Neuronal stem cell (in vitro differentiated cells): Measurements from ENCODE around the gene ZCCHC7.

Source experiments
- DNase-seq: peaks from one replicate; pipeline ENCODE4 v3.0.0-alpha.2; 2013; ENCODE audit warnings: low spot score
- H2AFZ ChIP-seq: one replicate; pipeline ENCODE4 v1.6.1; 2013; ENCODE audit warnings: mild to moderate bottlenecking, low read length, inconsistent platforms
- H2AK5ac ChIP-seq: 2 replicates; pipeline ENCODE4 v1.6.1; 2013; ENCODE audit warnings: low read depth, mild to moderate bottlenecking, inconsistent platforms, low read length, moderate library complexity, mixed read lengths
- H2BK120ac ChIP-seq: 2 replicates; pipeline ENCODE4 v1.6.1; 2013; ENCODE audit warnings: low read depth, mild to moderate bottlenecking, inconsistent platforms, low read length, moderate library complexity, mixed read lengths
- H2BK12ac ChIP-seq: one replicate; pipeline ENCODE4 v1.6.1; 2013; ENCODE audit warnings: low read length, inconsistent platforms
- H2BK15ac ChIP-seq: 2 replicates; pipeline ENCODE4 v1.6.1; 2013; ENCODE audit warnings: mild to moderate bottlenecking, low read length, inconsistent platforms, mixed read lengths
- H2BK5ac ChIP-seq: one replicate; pipeline ENCODE4 v1.6.1; 2013; ENCODE audit warnings: inconsistent platforms, mild to moderate bottlenecking, low read length, moderate library complexity
- H3K14ac ChIP-seq: one replicate; pipeline ENCODE4 v1.6.1; 2013; ENCODE audit warnings: low read length, inconsistent platforms
- H3K18ac ChIP-seq: 2 replicates; pipeline ENCODE4 v1.6.1; 2013; ENCODE audit warnings: low read length, inconsistent platforms
- H3K23ac ChIP-seq: 2 replicates; pipeline ENCODE4 v1.6.1; 2013; ENCODE audit warnings: low read depth, mild to moderate bottlenecking, mixed read lengths, low read length, inconsistent platforms; ENCODE audit not compliant: poor library complexity
- H3K27ac ChIP-seq: replicated peaks from 3 replicates; pipeline ENCODE4 v1.5.1; 2013; ENCODE audit warnings: low read length, inconsistent platforms
- H3K27me3 ChIP-seq, 3 experiments: 2 replicates each; pipeline ENCODE4 v1.6.1; 2013; ENCODE audit warnings: low read length in 3 of 3, mild to moderate bottlenecking in 2 of 3, inconsistent platforms in 1 of 3, low read depth in 1 of 3, mixed read lengths in 1 of 3, moderate library complexity in 1 of 3; ENCODE audit not compliant: control insufficient read depth in 3 of 3, insufficient read depth in 3 of 3
- H3K36me3 ChIP-seq, 2 donors: replicated peaks in 1 of 2; 2 replicates each; pipeline ENCODE4 v1.6.1; 2013; ENCODE audit warnings: low read length in 2 of 2; ENCODE audit not compliant: control insufficient read depth in 2 of 2, insufficient read depth in 2 of 2
- H3K4ac ChIP-seq: 2 replicates; pipeline ENCODE4 v1.6.1; 2013; ENCODE audit warnings: inconsistent platforms, mild to moderate bottlenecking, low read length, moderate library complexity
- H3K4me1 ChIP-seq, 2 donors: 1 replicate in 1 of 2; 2 replicates in 1 of 2; pipeline ENCODE4 v1.6.1; 2013; ENCODE audit warnings: low read length in 2 of 2, low read depth in 1 of 2; ENCODE audit not compliant: control insufficient read depth in 2 of 2, insufficient read depth in 1 of 2
- H3K4me2 ChIP-seq: one replicate; pipeline ENCODE4 v1.6.1; 2013; ENCODE audit warnings: mild to moderate bottlenecking, low read length, inconsistent platforms; ENCODE audit not compliant: insufficient read depth, poor library complexity, severe bottlenecking
- H3K4me3 ChIP-seq, 2 donors: 2 replicates each; pipeline ENCODE4 v1.5.1; 2013; ENCODE audit warnings: low read length in 2 of 2, mild to moderate bottlenecking in 2 of 2, inconsistent platforms in 1 of 2, moderate library complexity in 1 of 2
- H3K79me1 ChIP-seq: one replicate; pipeline ENCODE4 v1.6.1; 2013; ENCODE audit warnings: low read depth, mild to moderate bottlenecking, inconsistent platforms, low read length, moderate library complexity
- H3K9ac ChIP-seq: one replicate; pipeline ENCODE4 v1.6.1; 2013; ENCODE audit warnings: mild to moderate bottlenecking, low read depth, low read length, inconsistent platforms; ENCODE audit not compliant: poor library complexity
- H3K9me3 ChIP-seq, 2 donors: replicated peaks in 1 of 2; 2 replicates each; pipeline versions ENCODE3 to v1.6.1; 2013; ENCODE audit warnings: low read length in 2 of 2, mild to moderate bottlenecking in 2 of 2, inconsistent platforms in 1 of 2, low read depth in 1 of 2, mixed read lengths in 1 of 2, moderate library complexity in 1 of 2; ENCODE audit not compliant: control insufficient read depth in 2 of 2, insufficient read depth in 1 of 2
- H4K8ac ChIP-seq: one replicate; pipeline ENCODE4 v1.6.1; 2013; ENCODE audit warnings: low read depth, mild to moderate bottlenecking, inconsistent platforms, low read length, moderate library complexity
- H4K91ac ChIP-seq: one replicate; pipeline ENCODE4 v1.6.1; 2013; ENCODE audit warnings: low read length, low read depth, mild to moderate bottlenecking, inconsistent platforms; ENCODE audit not compliant: poor library complexity
- WGBS, 2 donors: extraction: QIAGEN DNeasy Blood & Tissue Kit; methylation state at CpG; one replicate each; pipeline ENCODE4 v1.1.7; 2013; ENCODE audit warnings: missing lambda C conversion rate in 2 of 2, mixed read lengths in 1 of 2; ENCODE audit not compliant: insufficient read length in 2 of 2, insufficient replicate concordance in 1 of 2; ENCODE audit errors: extremely low coverage in 2 of 2; 5-methylcytosine and 5-hydroxymethylcytosine counted together

ZCCHC7 gene

GRCh38 chr9:37242089-37242488 is 121.7 kb downstream of the ZCCHC7 start:
- Histone ChIP-seq H2BK120ac (no peak overlapping the region), H3K27ac (no peak overlapping the region), H3K9me3 (peaks cover 0 to 25% of the 10 kb centered on the region in 2 donors), H3K23ac (no peak overlapping the region), H3K4me1 (peaks cover 0 to 22% of the 10 kb centered on the region in 2 donors), H3K79me1 (no peaks in the 10 kb centered on the region), H4K91ac (no peak overlapping the region), H3K18ac (no peak overlapping the region), H2BK5ac (no peak overlapping the region), H3K9ac (no peak overlapping the region), H4K8ac (no peak overlapping the region), H2BK12ac (no peak overlapping the region), H3K4me2 (no peak overlapping the region), H2BK15ac (no peak overlapping the region), H3K36me3 (peaks cover 0 to 3% of the 10 kb centered on the region in 2 donors), H2AFZ (no peak overlapping the region), H2AK5ac (no peak overlapping the region), H3K14ac (no peak overlapping the region), H3K4ac (no peak overlapping the region), H3K4me3 (no peak overlapping the region), H3K27me3 (no peaks in the 10 kb centered on the region)
- no peak for DNase-seq
- no CpG with 5 or more reads among the region's 1 CpG for WGBS, 2 donors

GRCh38 chr9:37243588-37244345 is 123.4 kb downstream of the ZCCHC7 start:
- H3K27ac ChIP-seq, result no peak overlapping the region
- peaks cover 0 to 19% of the 10 kb centered on the region in 2 donors for H3K9me3 ChIP-seq
- no peak overlapping the region for H3K4me3 ChIP-seq
- no peaks in the 10 kb centered on the region for H3K27me3 ChIP-seq
- H2BK12ac ChIP-seq, result no peak overlapping the region
- no peak overlapping the region for H3K23ac ChIP-seq
- H3K4me1 ChIP-seq, result peaks cover 0 to 22% of the 10 kb centered on the region in 2 donors
- H3K18ac ChIP-seq, result no peak overlapping the region
- no CpG with 5 or more reads among the region's 5 CpGs for WGBS, 2 donors
- H3K14ac ChIP-seq, result no peak overlapping the region
- no peak overlapping the region for H4K91ac ChIP-seq
- DNase-seq, result no peak
- no peaks in the 10 kb centered on the region for H3K79me1 ChIP-seq
- H3K4me2 ChIP-seq, result no peak overlapping the region
- H2BK15ac ChIP-seq, result no peak overlapping the region
- peak overlapping the region; percentile 54 for H2AFZ ChIP-seq
- peaks cover 0 to 3% of the 10 kb centered on the region in 2 donors for H3K36me3 ChIP-seq
- no peak overlapping the region for H3K4ac ChIP-seq
- H2BK120ac ChIP-seq, result no peak overlapping the region
- no peak overlapping the region for H4K8ac ChIP-seq
- no peak overlapping the region for H2AK5ac ChIP-seq
- H3K9ac ChIP-seq, result no peak overlapping the region
- no peak overlapping the region for H2BK5ac ChIP-seq

- DNase-seq, result no peak
- H2BK5ac ChIP-seq, result no peak overlapping the region
- no peak overlapping the region for H2BK15ac ChIP-seq
- no peak overlapping the region for H2BK120ac ChIP-seq
- H3K9ac ChIP-seq, result no peak overlapping the region
- peaks cover 0 to 27% of the 10 kb centered on the region in 2 donors for H3K4me1 ChIP-seq
- no peak overlapping the region for H3K14ac ChIP-seq
- no peak overlapping the region for H3K18ac ChIP-seq
- H3K4me3 ChIP-seq, result no peak overlapping the region
- peaks cover 0 to 4% of the 10 kb centered on the region in 2 donors for H3K9me3 ChIP-seq
- H3K79me1 ChIP-seq, result no peaks in the 10 kb centered on the region
- no peak overlapping the region for H4K91ac ChIP-seq
- no peak overlapping the region for H4K8ac ChIP-seq
- H3K27me3 ChIP-seq, result no peaks in the 10 kb centered on the region
- no CpG with 5 or more reads among the region's 3 CpGs for WGBS, 2 donors
- H3K27ac ChIP-seq, result no peak overlapping the region
- no peak overlapping the region for H3K4me2 ChIP-seq
- peaks cover 0 to 11% of the 10 kb centered on the region in 2 donors for H3K36me3 ChIP-seq
- H3K23ac ChIP-seq, result no peak overlapping the region
- no peak overlapping the region for H2AK5ac ChIP-seq
- no peak overlapping the region for H2BK12ac ChIP-seq
- no peak overlapping the region for H2AFZ ChIP-seq
- no peak overlapping the region for H3K4ac ChIP-seq
Observed at GRCh38 chr9:37246826-37247225, 126.5 kb downstream of the ZCCHC7 start.

GRCh38 chr9:37248651-37249163 is 128.3 kb downstream of the ZCCHC7 start:
- Histone ChIP-seq H3K14ac (no peak overlapping the region), H3K9me3 (peaks cover 0 to 13% of the 10 kb centered on the region in 2 donors), H2AFZ (no peak overlapping the region), H2BK120ac (no peak overlapping the region), H2AK5ac (no peak overlapping the region), H4K91ac (no peak overlapping the region), H2BK15ac (no peak overlapping the region), H2BK12ac (no peak overlapping the region), H3K4me1 (peaks cover 0 to 26% of the 10 kb centered on the region in 2 donors), H3K36me3 (peaks cover 0 to 16% of the 10 kb centered on the region in 2 donors), H3K18ac (no peak overlapping the region), H3K4me3 (no peak overlapping the region), H4K8ac (no peak overlapping the region), H3K4me2 (no peak overlapping the region), H2BK5ac (no peak overlapping the region), H3K4ac (no peak overlapping the region), H3K79me1 (no peaks in the 10 kb centered on the region), H3K27ac (no peak overlapping the region), H3K27me3 (no peaks in the 10 kb centered on the region), H3K23ac (no peak overlapping the region), H3K9ac (no peak overlapping the region)
- DNase-seq, result no peak
